Fibroblast of peridontal ligament (primary cell): ENCODE measurements around the gene TUBGCP3.
A peak's percentile ranks its signal among the peaks of the same experiment; 100 is the strongest.

Source experiments
- DNase-seq: peaks from one replicate; pipeline ENCODE4 v3.0.0-alpha.2; 2010; ENCODE audit errors: extremely low read depth

Gene TUBGCP3

DNA sequence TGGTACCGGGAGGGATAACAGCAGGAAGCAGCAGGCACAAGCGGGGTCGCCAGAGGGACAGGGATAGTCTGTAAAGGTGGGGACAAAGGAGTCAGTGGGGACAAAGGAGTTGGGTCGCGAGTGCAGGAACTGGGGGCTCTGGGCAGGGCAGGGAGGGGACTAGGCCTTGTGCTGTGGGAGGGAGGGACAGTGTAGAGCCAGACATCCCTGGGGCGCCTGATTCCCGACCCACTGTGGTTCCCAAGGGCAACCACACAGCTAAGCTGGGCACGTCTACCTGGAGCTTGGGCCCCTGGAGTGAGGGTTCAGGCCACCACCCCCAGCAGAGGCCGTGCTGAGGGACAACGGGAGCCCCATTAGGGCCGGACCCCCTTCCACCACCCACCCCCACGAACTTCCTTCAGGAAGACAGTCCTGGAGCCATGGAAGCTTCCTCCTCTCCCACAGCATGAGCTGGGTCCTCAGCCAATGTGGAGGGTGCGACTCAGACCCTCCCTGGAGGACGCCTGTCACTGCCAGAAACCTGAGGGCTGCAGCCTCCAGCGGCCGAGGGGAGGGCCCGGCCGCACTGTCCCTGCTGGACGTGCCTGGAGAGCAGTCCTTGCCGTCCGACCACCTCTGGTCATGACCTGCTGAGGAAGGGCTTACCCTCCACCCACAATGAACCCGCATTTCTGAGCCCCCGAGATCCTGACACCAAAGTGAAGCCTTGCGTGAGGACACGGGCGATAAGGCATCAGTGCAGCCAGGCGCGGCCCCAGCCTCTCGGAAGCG lies 133.9 kb downstream of the TUBGCP3 start:
- no peak for DNase-seq

GRCh38 chr13:112453207-112453829 lies 134.6 kb downstream of the TUBGCP3 start:
- DNase-seq: no peak

- no peak for DNase-seq
Measured at GRCh38 chr13:112452380-112453206, 135.4 kb downstream of the TUBGCP3 start.

- DNase-seq: no peak
Measured at GRCh38 chr13:112451512-112452379, 136.2 kb downstream of the TUBGCP3 start.

DNA sequence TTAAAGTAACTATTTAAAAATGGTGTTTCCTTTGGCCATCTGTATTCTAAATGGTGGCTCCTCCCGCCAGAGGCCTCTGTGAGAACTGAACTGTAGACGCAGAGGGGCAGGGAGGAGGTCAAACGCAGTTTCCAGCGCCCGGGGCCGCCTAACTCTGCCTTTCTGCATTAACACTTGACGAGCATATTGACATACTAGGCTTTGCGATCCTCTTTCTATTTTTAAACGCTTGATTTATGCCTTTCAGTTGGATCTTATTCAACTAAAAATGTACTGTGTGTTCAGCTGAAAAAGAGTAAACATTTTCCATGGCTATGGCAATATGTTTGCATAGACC lies 137.1 kb downstream of the TUBGCP3 start:
- DNase-seq: no peak

GRCh38 chr13:112450118-112450903 lies 137.6 kb downstream of the TUBGCP3 start:
- DNase-seq: no peak

- DNase-seq: no peak
Measured at GRCh38 chr13:112449545-112449930, 138.4 kb downstream of the TUBGCP3 start.

DNA sequence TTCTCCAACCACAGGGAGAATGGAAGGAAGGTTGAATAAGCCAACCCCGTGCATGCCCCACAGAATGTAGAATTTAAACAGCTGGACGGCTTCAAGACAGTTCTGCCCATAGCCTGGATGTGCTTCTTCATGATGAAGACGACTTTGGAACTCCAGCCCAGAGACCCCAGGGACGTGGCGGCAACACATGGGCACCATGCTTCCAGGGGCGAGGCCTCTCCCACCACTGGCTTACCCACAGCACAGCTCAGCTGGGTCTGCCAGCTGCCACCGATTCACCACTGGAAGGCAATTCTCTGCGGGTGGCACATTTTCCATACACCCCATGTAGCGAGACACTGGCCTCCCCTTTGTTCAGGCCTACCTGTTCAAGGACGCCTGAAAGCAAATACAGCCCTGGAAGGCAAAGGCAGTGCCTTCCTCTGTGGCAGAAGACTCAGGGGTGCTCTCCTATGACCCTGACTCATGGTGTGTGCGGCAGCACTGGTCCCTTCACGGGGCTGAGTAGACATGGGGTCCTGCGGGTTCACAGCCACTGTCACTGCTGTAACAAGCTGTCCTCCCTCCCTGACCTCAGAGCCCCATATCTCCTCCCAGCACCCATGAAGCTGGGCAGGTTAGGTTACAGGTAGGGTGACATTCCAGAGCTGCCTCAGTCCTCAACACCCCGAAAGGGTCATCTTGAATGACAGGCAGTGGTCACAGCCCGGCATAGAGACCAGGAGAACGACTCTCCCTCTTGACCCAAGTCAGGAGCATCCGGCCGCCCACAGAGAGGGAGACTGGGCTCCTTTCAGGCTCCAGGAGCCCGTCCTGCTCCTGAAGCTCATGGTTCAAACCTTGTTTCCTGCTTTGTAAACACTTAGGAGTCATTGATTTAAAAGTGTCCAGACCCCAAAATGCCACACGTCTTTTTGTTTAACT lies 139.1 kb downstream of the TUBGCP3 start:
- DNase-seq: no peak

GRCh38 chr13:112447761-112448603 lies 140.0 kb downstream of the TUBGCP3 start:
- no peak for DNase-seq

- DNase-seq: no peak
Measured at GRCh38 chr13:112447306-112447705, 140.6 kb downstream of the TUBGCP3 start.

- no peak for DNase-seq
Measured at GRCh38 chr13:112446867-112447266, 141.1 kb downstream of the TUBGCP3 start.

- no peak for DNase-seq
Measured at GRCh38 chr13:112446347-112446861, 141.5 kb downstream of the TUBGCP3 start.

- no peak for DNase-seq
Measured at GRCh38 chr13:112445411-112446271, 142.3 kb downstream of the TUBGCP3 start.

DNA sequence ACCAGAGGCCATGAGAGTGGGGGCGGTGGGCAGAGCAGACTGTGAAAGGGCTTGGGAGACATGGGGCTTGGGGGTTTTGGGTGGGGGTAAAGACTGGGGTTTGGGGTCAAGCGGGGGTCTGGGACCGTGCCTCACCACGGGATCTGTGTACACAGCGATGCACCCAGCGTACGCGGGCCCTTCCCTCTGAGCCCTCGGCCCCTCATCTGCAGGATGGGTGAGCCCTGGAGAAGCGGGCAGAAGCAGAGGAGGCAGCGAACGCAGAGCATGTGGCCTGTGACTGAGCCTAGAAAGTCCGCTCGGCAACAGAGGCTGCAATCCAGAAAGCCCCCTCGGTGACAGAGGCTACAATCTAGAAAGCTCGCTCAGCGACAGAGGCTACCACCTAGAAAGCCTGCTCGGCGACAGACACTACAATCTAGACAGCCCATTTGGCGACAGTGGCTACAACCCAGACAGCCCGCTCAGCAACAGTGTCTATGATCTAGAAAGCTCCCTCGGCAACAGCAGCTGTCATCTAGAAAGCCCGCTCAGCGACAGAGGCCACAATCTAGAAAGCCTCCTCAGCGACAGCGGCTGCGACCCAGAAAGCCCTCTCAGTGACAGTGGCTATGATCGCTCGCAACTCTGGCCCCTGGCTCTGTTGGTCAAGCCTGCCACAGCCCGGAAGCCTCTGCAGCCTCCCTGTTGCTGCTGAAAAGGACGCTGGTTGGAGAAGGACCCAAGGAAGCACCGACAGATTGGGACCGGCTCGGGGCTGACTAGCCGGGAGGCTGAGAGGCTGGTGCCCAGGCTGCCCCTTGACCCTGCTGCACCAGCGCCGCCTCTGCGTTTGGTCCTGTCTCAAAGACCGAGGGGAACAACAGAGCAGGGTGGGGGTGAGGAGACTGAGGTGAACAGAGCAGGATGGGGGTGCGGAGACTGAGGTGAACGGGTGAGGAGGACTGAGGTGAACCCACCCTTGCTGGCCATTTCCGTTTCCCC lies 143.2 kb downstream of the TUBGCP3 start:
- DNase-seq: no peak

- peak; percentile 23 for DNase-seq
Measured at GRCh38 chr13:112443995-112444311, 144.0 kb downstream of the TUBGCP3 start.

GRCh38 chr13:112443191-112443994 lies 144.6 kb downstream of the TUBGCP3 start:
- DNase-seq: no peak
